Tibial nerve (tissue), 3 donors: ENCODE measurements around the gene TMOD3.

Source experiments
- CTCF ChIP-seq, 5 experiments: fragments of 200-600 bp in 3 of 5; fragments of 450-650 bp in 2 of 5; sonication (generic) in 3 of 5; IDR thresholded peaks; one replicate each; pipeline ENCODE4 v1.5.1; 2016 to 2019; ENCODE audit warnings: antibody characterized with exemption in 5 of 5, mild to moderate bottlenecking in 3 of 5, moderate library complexity in 2 of 5
- POLR2A ChIP-seq, 2 donors: fragments of 450-650 bp; IDR thresholded peaks; one replicate each; pipeline ENCODE4 v1.6.1; 2017; ENCODE audit warnings: antibody characterized with exemption in 2 of 2, mild to moderate bottlenecking in 2 of 2, moderate library complexity in 2 of 2

- TF ChIP-seq CTCF (IDR thresholded peaks at IDR 0.05) (no peak), POLR2A (IDR thresholded peaks at IDR 0.05) (no peak)
Observed at GRCh38 chr15:51924156-51925068, 95.0 kb downstream of the TMOD3 start.
